HG02938 (cell line): ENCODE results near the gene LHFPL6.

Experiments used
- ATAC-seq: cut with Tn5 transposase; IDR thresholded peaks from one replicate; pipeline ENCODE4 v1.9.1; 2021; ENCODE audit warnings: mild to moderate bottlenecking, moderate library complexity; ENCODE audit not compliant: unreplicated experiment

LHFPL6 gene

DNA sequence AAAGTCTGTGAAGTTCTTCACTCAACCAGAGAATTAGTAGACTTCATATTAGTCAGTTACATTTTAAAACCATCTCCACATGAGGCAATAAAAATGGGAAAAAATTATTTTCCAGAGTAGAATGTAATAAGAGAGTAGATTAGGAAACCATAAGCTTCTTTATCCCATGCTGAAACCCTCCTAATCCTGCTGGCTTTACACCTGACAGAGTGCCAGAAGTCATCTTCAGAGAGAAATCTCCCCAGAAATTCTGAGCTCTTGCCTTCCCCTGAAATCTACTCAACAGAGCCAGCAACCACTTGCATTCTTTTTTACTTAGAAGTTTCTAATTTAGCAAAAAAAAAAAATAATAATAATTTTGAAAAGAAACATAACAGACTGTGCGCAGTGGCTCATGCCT lies 284.8 kb downstream of the LHFPL6 start:
- no peak for ATAC-seq

DNA sequence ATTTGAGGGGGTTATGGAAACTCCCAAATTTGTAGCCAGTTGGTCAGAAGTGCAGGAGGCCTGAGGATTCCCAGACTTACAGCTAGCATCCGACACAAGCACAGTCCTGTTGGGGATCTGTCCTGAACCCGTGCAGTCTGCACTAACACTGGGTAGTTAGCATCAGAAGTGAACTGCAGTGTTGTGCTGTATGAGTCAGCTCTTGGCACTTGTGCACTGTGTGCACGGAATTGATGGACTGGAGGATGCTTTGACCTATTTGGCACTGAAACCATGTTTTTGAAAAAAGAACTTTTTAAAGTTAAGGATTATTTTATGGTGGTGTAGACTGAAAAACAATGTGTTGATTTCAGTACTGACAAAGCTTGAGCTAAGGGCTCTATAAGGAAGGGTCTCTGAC lies 285.7 kb downstream of the LHFPL6 start:
- no peak for ATAC-seq

DNA sequence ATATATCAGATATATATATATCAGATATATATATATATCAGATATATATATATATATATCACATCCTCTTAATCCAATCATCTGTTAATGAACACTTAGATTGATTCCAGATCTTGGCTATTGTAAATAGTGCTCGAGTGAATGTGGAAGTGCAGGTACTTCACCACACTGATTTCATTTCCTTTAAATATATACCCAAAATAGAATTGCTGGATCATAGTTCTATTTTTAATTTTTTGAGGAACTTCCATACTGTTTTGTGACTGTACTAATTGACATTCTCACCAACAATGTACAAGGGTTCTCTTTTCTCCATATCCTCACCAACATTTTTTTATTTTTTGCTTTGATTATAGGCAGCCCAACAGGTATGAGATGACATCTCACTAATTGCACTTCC lies 287.2 kb downstream of the LHFPL6 start:
- no peak for ATAC-seq

DNA sequence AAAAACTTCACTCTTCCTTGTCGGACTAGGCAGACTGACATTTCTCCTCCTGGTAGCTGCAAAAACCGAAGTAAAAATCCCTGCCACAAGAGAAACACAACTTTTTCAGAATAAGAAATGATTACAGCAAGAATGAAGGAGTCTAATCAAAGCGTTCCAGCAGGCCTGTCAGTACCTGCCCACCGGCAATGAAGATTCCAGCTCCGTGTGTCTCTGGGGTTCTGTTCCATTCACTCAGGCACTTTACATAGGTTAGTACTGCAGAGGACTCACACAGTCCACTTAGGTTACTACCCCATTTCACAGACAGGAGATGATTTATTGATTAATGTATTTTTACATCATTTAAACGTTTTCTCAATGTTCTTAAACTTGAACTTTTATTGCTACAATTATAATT lies 289.3 kb downstream of the LHFPL6 start:
- no peak for ATAC-seq

DNA sequence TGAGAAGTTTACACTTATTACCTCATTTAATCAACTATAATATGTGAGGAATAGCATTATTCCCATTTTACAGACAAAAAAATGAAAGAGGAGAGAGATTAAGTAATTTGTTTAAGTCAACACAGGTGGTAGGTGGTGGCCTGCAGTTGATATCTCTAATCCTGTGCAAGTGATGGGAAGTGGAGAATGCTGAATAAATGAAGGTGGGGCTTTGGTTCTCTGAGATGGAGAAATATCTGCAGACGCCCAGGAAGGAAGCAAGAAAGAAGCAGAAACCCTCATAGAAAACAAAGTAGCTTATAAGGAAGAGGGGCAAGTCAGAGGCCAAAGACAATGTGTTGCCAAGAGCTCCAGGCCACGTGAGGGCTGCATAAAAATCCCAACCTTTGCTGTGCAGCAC lies 290.4 kb downstream of the LHFPL6 start:
- no peak for ATAC-seq

DNA sequence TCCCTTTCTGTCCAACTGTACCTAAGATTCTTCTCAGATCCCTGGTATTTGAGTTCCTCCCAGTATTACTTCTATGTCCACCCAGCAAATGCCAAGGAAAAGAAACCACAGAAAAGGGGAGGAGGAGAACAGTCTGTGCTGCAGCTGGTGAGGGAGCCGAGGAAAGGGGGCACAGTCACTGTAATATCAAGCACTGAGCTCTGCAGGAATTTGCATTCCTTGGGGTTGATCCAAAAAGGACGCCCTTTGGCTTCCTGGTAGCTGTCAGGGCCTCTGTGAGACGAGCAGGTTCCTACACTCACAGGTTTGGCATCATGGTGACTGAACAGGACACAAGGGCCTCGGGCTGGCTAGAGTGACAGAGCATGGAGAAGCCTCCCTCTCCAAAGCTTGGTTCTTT lies 291.4 kb downstream of the LHFPL6 start:
- no peak for ATAC-seq

DNA sequence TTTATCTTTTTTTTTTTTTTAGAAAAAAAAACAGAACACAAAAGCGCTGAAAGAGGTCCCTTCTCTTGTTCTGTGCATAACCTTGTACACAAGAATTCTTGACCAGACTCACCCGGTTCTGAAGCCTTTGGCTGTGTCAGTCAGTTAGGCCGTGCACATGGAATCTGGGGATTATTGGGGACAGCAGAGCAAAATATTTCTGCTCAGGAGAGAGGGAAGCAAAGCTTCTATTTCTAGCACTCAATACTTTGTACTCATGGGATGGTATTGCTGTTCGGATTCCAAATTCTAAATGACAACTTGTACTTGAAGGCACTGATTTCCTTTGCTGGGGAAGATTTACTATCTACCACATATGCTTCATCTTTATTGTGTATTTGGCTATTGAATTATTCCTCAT lies 292.0 kb downstream of the LHFPL6 start:
- ATAC-seq, result no peak

DNA sequence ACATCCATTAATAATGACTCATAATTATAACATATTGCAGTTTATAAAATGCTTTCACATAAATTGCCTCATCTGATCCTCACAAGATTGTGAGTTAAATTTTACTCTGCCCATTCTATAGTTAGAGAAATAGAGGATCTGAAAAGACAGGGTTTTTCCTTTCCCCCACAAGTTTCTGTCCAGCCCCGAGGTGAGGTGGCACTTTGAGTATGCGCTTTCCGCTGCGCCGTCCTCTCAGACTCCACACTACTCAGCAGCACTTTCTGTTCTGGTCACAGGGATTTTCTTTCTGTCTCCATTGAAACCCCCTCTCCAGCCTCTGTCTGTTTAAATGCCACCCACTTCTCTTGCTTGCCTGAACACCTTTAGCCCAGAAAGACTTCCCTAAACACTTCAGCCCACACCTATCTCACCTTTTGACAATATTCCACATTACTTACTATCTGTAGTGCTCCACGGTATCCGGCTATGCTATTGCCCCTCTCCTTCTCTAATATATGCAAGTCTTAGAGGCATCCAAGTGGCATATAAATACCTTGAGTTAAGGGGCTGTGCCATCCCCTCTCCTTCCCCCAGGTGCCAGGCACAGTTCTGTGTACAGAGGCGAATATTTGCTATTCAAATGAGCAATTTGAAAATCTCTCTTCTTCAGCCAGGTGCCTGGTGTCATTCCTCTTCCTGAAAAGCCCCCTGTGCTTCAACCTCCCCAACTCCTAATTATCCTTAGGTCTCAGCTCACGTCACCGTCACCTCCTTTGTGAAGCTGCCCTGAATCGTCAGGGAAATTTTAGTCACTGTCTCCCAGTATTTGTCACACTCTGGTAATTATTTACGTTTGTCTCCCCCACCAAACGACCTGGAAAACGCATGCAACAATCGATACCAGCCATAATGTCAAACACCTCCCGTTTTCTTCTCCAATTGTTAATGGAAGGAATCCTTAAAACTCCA lies 296.1 kb downstream of the LHFPL6 start:
- peak; percentile 93 for ATAC-seq

DNA sequence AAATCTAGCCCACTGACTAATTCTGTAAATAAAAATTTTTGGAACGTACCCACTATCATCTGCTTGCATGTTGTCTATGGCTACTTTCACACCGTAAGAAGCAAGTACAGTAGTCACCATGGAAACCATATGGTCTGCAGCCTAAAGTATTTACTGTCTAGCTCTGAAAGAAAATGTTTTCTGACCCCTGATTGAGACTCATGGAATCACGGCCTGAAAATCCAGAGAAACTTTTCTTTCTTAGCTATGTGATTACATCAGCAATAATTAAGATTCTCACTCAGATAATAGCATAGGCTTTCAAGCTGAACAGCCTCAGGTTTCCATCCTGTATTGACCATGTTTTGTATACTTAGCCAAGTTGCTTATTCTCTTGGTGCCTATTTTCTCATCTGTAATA lies 300.2 kb downstream of the LHFPL6 start:
- ATAC-seq, result no peak

DNA sequence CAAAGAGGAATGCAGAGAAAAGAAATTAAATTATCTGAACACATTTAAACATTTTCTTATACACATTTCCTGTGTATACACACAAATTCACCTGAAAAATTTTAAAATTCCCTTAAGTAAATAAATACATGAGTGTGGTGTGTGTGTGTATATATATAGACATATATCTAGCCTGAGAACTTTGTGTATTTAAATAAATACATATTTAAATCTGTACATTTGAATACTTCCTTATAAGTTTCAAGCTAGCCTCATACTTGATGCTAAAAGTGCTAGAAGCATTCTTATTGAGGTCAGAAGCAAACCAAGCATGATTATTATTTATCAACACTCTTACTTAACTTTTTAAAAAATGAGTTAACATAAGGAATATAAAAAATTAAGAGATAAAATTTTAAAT lies 304.0 kb downstream of the LHFPL6 start:
- no peak for ATAC-seq

DNA sequence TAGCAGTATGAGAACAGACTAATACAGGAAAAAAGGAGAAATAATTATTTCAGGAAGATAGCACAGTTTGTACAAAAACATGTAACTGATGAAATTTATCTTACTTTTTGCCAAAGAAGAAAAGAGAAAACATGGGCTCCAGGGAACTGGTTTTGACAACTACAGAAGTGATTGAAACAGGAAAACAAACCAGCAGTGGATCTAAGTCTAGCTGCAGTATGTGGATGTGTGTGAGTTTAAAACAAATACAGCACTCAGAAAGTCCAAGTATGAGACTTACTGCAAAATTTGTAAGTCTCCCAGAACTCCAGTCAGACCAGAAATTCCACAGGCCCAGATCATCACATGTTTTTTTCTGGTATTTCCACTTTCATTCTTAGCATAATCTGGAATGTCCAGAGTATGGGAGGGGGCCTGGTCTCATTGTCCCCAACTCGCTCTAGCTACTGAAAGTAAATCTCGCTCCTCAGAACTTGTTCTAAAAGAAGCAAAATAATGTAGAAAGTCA lies 305.3 kb downstream of the LHFPL6 start:
- ATAC-seq, result no peak

DNA sequence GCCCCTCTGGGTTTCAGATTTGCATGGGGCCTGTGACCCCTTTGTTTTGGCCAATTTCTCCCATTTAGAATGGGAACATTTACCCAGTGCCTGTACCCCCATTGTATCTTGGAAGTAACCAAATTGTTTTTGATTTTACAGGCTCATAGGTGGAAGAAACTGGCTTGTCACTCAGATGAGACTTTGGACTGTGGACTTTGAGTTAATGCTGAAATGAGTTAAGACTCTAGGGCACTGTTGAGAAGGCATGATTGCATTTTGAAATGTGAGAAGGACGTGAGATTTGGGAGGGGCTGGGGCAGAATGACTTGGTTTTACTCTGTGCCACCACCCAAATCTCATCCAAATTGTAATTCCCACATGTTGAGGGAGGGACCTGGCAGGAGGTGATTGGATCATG lies 306.0 kb downstream of the LHFPL6 start:
- ATAC-seq, result no peak

DNA sequence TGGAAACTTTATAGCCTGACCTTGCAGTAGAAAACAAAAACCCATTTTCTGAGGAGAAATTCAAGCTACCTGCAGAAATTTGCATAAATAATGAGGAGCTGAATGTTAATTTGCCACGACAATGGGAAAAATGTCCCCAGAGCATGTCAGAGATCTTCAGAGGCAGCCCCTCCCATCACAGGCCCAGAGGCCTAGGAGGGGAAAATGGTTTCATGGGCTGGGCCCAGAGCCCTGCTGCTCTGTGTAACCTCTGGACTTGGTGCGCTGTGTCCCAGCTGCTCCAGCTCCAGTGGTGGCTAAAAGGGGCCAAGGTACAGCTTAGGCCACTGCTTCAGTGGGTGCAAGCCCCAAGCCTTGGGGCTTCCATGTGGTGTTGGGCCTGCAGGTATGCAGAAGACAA lies 306.8 kb downstream of the LHFPL6 start:
- ATAC-seq, result no peak
